HepG2 (cell line): ENCODE measurements around the gene CDCA5.
A peak's percentile ranks its signal among the peaks of the same experiment; 100 is the strongest.

ENCODE experiments used
- CCDC6 ChIP-seq: sonication (generic); formaldehyde crosslinking; IDR thresholded peaks from 2 replicates; pipeline ENCODE4 v1.8.1; 2022; ENCODE audit warnings: mild to moderate bottlenecking, missing genetic modification reagents, moderate library complexity
- EHMT2 ChIP-seq: fragments of 200-600 bp; sonication (generic); IDR thresholded peaks from 2 replicates; pipeline ENCODE4 v1.7.0; 2017; ENCODE audit warnings: antibody characterized with exemption, low read depth, low read length, borderline replicate concordance
- ZNF274 ChIP-seq: sonication (generic); formaldehyde crosslinking; IDR thresholded peaks from 2 replicates; pipeline ENCODE4 v1.5.1; 2020; ENCODE audit warnings: mild to moderate bottlenecking, missing genetic modification reagents
- TF ChIP-seq, protein P1 (sequence below): sonication (generic); formaldehyde crosslinking; IDR thresholded peaks from 2 replicates; pipeline ENCODE4 v1.5.0; 2020; ENCODE audit warnings: mild to moderate bottlenecking, missing genetic modification reagents, moderate library complexity

- TF ChIP-seq EHMT2 (no peak), ZNF274 (CRISPR knock-in tag) (no peak; the same call in 1 of the 2 replicates), CCDC6 (CRISPR knock-in tag) (no peak)
- TF ChIP-seq, protein P1, sequence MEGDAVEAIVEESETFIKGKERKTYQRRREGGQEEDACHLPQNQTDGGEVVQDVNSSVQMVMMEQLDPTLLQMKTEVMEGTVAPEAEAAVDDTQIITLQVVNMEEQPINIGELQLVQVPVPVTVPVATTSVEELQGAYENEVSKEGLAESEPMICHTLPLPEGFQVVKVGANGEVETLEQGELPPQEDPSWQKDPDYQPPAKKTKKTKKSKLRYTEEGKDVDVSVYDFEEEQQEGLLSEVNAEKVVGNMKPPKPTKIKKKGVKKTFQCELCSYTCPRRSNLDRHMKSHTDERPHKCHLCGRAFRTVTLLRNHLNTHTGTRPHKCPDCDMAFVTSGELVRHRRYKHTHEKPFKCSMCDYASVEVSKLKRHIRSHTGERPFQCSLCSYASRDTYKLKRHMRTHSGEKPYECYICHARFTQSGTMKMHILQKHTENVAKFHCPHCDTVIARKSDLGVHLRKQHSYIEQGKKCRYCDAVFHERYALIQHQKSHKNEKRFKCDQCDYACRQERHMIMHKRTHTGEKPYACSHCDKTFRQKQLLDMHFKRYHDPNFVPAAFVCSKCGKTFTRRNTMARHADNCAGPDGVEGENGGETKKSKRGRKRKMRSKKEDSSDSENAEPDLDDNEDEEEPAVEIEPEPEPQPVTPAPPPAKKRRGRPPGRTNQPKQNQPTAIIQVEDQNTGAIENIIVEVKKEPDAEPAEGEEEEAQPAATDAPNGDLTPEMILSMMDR (CRISPR knock-in tag) = peak; percentile 88
Observed at GRCh38 chr11:65112546-65113360, 28.9 kb upstream of the CDCA5 start.
